Measurements from ENCODE around the gene SREBF2. TPM values are rescaled to one million over a fixed set of nuclear protein-coding genes. Genes with fewer than 3 reads are reported as not detected.

Gene SREBF2
- total and polyA plus RNA-seq, 10 of the 15 experiments (the other 5 are each of a cell fraction or from before 2014, with no cell fraction given), result 2.4 to 177 (median 78.8) TPM

DNA sequence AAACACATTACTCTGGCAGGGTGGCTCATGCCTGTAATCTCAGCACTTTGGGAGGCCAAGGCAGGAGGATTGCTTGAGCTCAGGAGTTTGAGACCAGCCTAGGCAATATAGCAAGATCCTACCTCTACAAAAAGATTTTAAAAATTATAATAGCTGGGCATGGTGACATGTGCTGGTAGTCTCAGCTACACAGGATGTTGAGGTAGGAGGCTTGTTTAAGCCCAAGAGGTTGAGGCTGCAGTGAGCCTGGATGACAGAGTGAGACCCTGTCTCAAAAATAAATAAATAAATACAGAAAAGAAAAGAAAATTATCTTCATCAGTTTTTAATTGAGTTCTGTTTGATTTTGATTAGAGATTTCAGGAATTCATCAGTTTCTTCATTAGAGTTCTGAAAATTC is 27.3 kb upstream of the SREBF2 start:
- H2AFZ ChIP-seq (ENCODE audit: control insufficient read depth, low read depth, low read length), result no peak overlapping the region
- no peaks in the 10 kb centered on the region for H3K27me3 ChIP-seq (replicated peaks in 1 of 2; ENCODE audit: control insufficient read depth in 2 of 2, insufficient read depth in 2 of 2, low read length in 1 of 2)
- ATAC-seq, result peak; percentile 22; the same call in 2 of the 3 replicates
- peaks cover 13% of the 10 kb centered on the region; the same call in 1 of the 2 replicates for H3K4me1 ChIP-seq (ENCODE audit: control insufficient read depth, insufficient read depth, low read length)
- no peak overlapping the region for H3K4me2 ChIP-seq (ENCODE audit: control insufficient read depth, insufficient read depth)
- no peak overlapping the region for H3K27ac ChIP-seq (ENCODE audit: control insufficient read depth, insufficient read depth)
- no peak for TF ChIP-seq MEF2B (IDR thresholded peaks at IDR 0.05; ENCODE audit: partially characterized antibody, poor library complexity, severe bottlenecking)
- no peak for TF ChIP-seq E2F8 (IDR thresholded peaks at IDR 0.05; ENCODE audit: low read depth, partially characterized antibody)
- TF ChIP-seq MXI1 (IDR thresholded peaks at IDR 0.05; ENCODE audit: low read depth, low read length), result no peak
- no peak for TF ChIP-seq RB1 (IDR thresholded peaks at IDR 0.05; ENCODE audit: borderline replicate concordance)
- TF ChIP-seq HDAC2 (IDR thresholded peaks at IDR 0.05), result no peak
- TF ChIP-seq IKZF2 (IDR thresholded peaks at IDR 0.05), result no peak
- no peak for TF ChIP-seq IRF5 (IDR thresholded peaks at IDR 0.05; ENCODE audit: borderline replicate concordance)
- TF ChIP-seq BCLAF1 (IDR thresholded peaks at IDR 0.05), result no peak
- TF ChIP-seq NFYB (IDR thresholded peaks at IDR 0.05; ENCODE audit: insufficient read depth, low read depth, low read length), result no peak
- TF ChIP-seq ZNF274 (IDR thresholded peaks at IDR 0.05; ENCODE audit: insufficient read depth, insufficient read length), result no peak
- peaks cover 54% of the 10 kb centered on the region for H3K79me2 ChIP-seq (ENCODE audit: control insufficient read depth, insufficient read depth, low read length)
- no peaks in the 10 kb centered on the region for H3K9me3 ChIP-seq (replicated peaks; ENCODE audit: control insufficient read depth, insufficient read depth, low read length)
- RAD21 ChIA-PET (ENCODE audit: unreplicated experiment), result interaction anchor here (0.8 to 1.3 kb wide), 3 partner anchors 59 to 136 kb away, joined by 3 to 4 read pairs (median 3); no protein-coding TSS in a partner anchor
- no peak for DNase-seq (ENCODE audit: low read depth, low spot score)
- intact Hi-C loops (cut with micrococcal nuclease; ENCODE audit: unreplicated experiment), result no loop called here
- no peak for FAIRE-seq
- in situ Hi-C loops (cut with MboI), result no loop called here
- SMC1A ChIA-PET (ENCODE audit: uncharacterized antibody, unreplicated experiment), result interaction anchor here (1.0 to 1.9 kb wide), 3 partner anchors 13 to 59 kb away, joined by 3 to 5 read pairs (median 4); no protein-coding TSS in a partner anchor
- CTCF ChIA-PET, result interaction anchor here (1.1 to 1.5 kb wide), 4 partner anchors 42 to 108 kb away, joined by 3 to 6 read pairs (median 4); partner anchors contain the start of gene MEI1
- H3K9ac ChIP-seq (ENCODE audit: control insufficient read depth, insufficient read depth, low read length), result no peak overlapping the region
- no TSS peak for BruUV-seq (replicated peaks)
- no peaks in the 10 kb centered on the region for H4K20me1 ChIP-seq (ENCODE audit: control insufficient read depth, insufficient read depth)
- POLR2A ChIA-PET, result interaction anchor here (0.8 to 1.6 kb wide), 2 partner anchors 24 to 141 kb away, joined by 4 to 5 read pairs; partner anchors contain the start of gene CENPM
- no peak overlapping the region for H3K4me3 ChIP-seq
- peaks cover 0 to 6% of the 10 kb centered on the region in 2 experiments; a peak in 2 of 4 replicates for H3K36me3 ChIP-seq (ENCODE audit: control insufficient read depth in 2 of 2, insufficient read depth in 2 of 2, low read length in 1 of 2)
